Stimulated activated CD8-positive, alpha-beta memory T cell treated with anti-CD3 and anti-CD28 coated beads, Interleukin-12 subunit alpha, Interleukin-12 subunit beta, amount 100 ng/mL, for 1 hour (primary cell): ENCODE data around the gene TM2D1.
"Not testable (repeated sequence)": the region's sequence is repeated elsewhere in the genome, so short reads cannot be mapped to it uniquely, and the experiment has no call there.

Experiments used
- DNase-seq: peaks from one replicate; pipeline ENCODE4 v3.0.0-alpha.2; 2020; ENCODE audit warnings: low read depth

Gene TM2D1

DNA sequence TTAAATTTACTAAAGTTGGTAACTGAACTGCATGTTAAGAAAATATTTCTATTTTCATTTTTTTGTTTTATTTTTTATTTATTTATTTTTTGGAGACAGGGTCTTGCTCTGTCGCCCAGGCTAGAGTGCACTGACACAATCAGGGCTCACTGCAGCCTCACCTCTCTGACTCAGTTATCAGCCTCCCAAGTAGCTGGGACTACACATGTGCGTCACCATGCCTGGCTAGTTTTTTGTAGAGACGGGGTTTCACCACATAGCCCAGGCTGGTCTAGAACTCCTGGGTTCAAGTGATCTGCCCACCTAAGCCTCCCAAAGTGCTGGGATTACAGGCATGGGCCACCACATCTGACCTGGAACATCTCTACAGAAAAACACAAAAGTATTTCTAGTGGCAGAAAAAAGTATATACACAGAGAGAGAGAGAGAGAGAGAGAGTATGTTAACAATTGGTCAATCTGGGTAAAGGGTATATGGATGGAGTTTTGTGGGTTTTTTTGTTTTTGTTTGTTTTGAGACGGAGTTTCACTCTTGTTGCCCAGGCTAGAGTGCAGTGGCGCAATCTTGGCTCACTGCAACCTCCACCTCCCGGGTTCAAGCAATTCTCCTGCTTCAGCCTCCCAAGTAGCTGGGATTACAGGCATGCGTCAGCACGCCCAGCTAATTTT, 5.8 kb downstream of the TM2D1 start:
- not testable (repeated sequence) for DNase-seq

DNA sequence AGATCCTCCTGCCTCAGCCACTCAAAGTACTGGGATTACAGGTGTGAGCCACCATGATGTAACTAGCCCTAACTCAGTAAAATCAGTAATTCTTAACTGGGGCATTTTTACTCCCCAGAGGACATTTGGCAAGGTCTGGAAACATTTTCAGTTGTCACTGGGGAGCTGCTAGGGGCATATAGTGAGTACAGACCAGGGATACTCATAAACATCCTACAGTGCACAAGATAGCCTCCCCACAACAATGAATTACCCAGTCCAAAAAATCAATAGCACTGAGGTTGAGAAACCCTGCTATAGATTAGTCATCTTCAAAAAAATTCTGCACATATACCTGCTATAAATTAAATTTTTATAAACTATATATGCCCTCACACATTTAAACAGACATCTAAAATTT, 13.0 kb downstream of the TM2D1 start:
- DNase-seq, result no peak

DNA sequence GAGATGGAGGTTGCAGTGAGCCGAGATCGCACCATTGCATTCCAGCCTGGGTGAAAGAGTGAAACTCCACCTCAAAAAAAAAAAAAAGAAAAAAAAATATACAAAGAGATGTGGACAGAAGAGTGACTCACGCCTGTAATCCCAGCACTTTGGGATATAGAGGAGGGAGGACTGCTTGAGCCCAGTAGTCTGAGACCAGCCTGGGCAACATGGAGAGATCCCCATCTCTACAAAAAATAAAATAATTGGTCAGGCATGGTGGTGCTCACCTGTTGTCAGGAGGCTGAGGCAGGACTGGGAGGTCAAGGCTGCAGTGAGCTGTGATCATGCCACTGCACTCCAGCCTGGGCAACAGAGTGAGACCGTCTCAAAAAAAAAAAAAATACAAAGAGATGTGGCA, 13.7 kb downstream of the TM2D1 start:
- not testable (repeated sequence) for DNase-seq

DNA sequence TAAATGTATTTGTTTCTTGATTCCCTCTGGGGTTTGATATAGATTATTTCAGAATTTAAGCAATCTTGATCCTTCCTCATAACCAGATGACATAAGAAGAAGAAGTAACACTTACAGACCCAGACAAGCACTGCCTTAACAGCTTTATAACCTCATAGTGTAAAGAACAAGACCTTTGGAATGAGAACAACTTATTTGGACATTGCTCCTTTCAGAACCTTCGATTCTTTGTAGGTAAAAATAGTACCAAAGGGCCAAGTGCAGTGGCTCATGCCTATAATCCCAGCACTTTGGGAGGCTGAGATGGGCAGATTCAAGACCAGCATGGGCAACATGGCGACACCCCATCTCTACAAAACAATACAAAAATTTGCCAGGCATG, 15.0 kb downstream of the TM2D1 start:
- no peak for DNase-seq

DNA sequence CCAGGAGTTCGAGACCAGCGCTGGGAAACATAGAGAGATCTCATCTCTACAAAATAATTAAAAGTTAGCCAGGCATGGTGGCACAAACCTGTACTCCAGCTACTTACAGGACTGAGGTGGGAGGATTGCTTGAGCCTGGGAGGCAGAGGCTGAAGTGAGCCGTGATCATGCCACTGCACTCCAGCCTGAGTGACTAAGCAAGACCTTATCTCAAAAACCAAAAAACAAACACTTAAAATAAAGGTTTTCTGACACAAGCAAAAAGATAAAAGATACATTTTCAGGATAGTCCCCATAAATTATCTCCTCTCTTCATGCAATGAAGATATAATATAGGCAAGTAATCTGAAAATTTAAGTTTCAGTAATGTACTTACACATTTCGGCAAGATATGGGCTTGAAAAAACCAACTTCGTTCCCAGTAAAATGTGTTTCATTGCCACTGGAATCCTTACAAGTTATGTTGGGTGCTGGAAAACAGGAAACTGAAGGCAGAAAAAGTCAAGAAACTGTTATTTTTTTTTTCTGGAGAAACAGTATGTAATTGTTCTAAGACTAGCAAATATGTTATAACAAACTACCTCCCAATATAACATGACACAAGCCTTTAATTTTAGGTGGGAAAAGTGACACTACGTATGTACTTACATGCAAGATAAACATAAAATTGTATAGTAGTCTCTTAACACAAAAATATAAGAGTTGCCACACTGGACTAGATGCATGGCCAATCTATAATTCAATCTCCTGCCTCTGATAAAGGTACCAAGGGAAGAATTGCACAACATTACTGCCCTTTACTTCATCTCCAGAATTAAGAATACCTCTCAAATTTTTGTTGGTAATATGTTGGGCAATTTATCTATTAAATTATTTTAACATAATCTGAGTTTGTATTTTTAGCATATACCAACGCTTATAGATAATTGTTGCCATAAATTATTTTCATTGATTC, 15.7 kb downstream of the TM2D1 start:
- DNase-seq, result no peak

DNA sequence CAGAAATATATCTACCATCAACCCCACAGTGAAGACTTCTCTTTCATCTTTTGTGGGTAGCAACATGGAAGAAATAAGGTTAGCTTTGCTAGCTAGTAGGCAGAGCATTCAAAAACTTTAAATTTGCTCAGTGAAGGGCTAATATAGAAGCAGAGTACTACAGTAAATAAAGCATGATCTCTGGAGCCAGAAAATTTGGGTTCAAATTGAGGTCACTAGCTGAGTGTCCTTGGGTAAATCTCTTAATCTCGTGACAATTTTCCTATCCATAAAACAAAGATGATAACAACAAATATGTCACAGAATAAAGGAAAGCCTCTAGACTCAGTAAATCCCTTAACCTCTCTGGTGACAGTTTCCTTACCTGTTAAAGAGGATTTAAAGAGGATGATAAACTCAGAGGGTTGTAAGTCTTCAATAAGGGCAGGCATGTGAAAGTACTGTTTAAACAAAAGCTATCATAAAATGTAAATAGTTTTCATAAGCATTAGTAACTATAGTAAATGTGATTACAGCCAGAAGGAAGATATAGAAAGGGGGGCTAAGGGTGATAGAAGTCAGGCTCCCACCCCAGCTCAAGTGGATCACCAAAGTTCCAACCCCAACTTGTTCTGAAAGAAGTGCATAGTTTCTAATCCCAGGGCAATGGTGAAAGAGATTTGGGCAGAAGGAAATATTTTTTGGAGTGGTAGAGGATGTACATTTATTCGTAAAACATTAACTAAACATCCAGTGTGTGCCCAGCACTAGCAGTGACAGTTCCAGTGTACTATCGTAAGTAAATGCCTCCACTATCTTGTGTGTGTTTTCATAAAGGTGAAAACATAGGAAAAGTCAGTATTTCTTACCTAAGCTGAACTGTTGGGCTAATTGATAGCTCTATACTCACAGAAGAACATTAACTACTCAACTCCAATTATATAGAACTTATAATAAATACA, 24.8 kb downstream of the TM2D1 start:
- DNase-seq, result no peak

DNA sequence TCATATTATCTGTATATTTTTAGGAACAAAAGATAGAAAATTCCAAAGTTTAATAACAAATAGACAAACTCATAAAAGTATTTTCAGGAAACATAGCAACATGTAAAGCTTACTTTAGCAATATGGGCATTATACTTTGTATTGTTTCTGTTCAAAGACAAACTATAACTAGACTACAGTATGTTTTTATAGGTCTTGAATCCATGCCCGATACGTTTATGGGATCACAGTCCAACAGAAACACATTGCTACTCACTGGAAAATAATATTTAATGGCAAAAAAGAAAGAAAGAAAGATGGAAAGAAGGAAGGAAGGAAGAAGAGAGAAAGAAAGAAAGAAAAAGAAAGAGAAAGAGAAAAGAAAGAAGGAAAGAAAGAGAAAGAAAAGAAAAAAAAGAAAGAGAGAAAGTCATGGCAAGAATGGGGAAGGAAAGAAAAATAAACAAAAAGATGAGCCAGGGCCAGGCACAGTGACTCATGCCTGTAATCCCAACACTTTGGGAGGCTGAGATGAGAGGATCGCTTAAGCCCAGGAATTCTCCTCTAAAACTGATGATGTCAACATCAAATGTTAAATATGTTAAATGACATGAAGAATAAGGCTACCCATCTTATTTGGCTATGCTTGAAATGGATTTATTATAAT, 32.7 kb downstream of the TM2D1 start:
- DNase-seq, result no peak

DNA sequence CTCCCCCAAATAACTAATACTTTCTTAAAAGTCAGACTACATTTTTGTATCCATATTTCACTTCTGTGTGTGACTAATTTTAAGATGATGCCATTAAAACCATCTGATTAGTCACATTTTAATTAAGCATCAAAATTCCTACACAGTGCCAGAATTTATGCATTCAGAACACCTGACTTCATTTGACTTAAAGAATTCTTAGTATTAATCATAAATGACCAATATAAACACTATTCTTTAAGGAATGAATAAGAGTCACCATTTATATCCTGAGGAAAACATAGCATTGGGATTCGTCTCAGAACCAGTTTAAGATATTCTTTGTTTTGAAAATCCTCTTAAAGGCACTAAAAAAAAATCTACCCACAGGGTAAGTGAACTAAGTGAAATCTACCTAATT, 37.0 kb downstream of the TM2D1 start:
- no peak for DNase-seq

DNA sequence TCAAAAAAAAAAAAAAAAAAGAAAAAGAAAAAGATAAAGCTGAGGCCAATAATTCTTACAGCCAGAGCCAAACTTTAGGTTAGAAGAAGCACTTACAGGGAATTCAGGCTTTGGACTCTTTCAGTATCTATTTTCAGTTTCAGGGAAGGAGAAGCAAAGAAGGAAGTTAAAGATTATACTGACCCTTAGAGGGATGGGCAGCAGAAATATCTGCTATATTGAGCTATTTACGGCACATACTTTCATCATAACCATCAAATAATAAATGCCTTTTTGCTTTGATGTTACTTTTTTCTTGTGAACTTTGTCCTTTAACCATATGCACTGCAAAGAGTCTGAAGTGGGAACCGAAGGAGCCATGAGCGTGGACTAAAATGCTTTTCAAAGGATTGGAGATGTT, 42.0 kb downstream of the TM2D1 start:
- no peak for DNase-seq

DNA sequence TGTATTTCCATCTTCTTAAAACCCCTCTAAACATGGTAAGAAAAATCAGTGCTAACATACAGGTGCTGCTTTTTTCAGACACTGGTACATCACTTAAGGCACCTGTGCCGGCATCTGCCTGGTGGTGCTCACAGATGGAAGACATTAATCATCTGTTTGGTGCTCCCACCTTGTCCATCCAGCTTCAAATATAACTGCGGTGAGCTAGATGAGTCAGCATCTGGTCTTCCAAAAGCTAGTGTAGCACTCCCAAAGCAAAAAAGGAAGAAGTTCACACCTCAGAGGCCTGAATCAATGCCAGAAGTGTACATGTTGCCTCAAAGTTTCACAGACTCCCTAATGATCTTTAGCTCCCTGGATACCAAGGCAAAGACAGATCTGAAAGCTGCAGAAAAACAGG, 44.4 kb downstream of the TM2D1 start:
- no peak for DNase-seq

DNA sequence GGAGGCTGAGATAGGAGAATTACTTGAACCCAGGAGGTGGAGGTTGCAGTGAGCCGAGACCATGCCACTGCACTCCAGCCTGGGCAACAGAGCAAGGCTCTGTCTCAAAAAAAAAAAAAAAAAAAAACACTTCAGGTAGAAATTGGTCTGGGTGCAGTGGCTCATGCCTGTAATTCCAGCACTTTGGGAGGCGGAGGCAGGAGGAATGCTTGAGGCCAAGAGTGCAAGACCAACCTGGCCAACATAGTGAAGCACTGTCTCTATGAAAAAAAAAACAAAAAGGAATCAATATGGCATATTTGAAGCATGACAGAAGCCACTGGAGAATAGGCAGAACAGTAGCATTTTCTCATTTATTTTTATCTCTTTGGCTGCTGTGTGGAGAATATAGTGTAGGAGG, 48.1 kb downstream of the TM2D1 start:
- DNase-seq, result not testable (repeated sequence)

DNA sequence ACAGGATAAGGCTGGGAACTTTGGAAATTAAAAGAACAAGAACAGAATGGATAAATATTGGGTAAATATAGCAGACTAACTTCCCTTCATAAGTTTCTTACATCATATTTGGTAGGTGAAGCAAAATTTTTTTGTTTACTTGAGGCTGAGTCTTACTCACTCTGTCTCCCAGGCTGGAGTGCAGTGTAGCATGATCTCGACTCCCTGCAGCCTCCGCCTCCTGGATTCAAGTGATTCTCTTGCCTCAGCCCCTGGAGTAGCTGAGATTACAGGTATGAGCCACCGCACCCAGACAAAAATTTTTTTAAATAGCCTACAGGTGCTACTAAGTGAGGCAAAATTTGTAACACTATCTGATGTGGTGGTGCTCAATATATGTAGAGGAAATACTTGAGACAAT, 50.7 kb downstream of the TM2D1 start:
- no peak for DNase-seq

DNA sequence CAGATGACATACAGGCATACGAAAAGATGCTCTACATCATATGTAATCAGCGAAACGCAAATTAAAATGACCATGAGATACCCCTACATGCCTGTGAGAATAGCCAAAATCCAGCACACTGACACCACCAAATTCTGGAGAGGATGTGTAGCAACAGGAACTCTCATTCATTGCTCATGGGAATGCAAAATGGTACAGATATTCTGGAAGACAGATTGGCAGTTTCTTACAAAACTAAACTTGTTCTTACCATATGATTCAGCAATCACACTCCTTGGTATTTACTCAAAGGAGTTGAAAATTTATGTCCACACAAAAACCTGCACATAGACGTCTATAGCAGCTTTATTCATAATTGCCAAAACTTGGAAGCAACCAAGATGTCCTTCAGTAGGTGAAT, 52.6 kb downstream of the TM2D1 start:
- no peak for DNase-seq

DNA sequence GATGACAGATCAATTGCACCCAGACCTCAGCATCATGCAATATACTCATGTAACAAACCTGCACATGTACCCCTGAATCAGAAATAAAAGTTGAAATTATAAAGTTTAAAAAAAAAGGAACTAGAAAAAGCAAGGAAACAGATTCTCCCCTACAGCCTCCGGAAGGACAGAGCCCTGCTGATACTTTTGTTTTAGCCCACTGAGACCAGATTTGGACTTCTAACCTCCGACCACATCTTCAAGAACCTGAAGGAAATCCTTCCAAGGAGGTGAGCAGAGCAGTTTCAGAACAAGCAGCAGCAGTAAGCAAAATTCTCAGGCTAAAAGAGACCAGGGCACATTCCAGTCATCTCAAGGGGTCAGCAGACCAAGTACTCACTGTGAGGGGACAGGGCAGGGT, 54.5 kb downstream of the TM2D1 start:
- no peak for DNase-seq

DNA sequence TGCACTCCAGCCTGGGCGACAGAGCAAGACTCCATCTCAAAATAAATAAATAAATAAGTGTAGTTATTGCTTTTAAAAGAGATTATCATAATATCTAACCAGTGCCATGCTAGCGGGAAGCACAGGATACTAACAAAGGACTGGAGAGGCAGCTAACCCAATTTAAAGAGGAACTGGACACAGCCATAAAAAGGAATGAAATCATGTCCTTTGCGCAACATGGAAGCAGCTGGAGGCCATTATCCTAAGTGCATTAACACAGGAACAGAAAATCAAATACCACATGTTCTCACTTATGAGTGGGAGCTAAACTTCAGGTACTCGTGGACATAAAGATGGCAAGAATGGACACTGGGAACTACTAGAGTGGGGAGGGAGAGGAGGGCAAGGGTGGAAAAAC, 54.9 kb downstream of the TM2D1 start:
- no peak for DNase-seq

DNA sequence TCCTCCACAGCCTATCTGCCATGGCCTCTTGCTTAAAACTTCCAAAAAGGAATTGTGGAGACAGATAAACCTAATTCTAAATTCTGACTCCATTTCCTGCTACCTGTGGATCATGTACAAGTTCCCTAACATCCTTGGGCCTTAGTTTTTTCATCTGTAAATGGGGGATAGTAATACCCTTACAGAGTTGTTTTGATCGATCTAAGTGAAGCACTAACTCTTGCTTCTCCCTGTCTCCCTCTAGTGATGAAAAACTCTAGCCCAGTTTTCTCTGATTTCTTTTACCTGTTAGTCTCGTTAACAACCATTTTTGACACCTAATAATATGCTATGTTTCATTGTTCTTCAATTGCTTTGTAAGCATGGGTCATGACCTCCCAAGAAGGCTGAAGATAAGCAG, 65.9 kb downstream of the TM2D1 start:
- DNase-seq, result no peak

DNA sequence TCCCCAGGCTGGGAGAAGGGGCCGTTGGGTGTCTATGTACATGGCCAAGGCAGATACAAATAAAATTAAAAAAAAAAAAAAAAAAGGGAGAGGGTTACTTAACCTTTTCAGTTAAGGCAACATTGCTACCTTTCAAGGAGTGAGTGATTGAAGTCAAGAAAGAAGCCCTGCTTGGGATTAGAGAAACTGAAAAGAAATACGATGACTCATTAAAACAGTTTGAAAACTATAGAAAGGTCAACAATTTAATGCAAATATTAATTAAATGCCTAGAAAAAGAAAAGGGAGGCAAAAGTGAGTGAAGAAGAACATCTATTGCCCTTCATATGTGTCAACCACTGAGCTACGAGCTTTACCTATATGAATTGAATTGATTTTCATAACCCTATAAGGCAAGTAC, 69.5 kb downstream of the TM2D1 start:
- DNase-seq, result no peak

DNA sequence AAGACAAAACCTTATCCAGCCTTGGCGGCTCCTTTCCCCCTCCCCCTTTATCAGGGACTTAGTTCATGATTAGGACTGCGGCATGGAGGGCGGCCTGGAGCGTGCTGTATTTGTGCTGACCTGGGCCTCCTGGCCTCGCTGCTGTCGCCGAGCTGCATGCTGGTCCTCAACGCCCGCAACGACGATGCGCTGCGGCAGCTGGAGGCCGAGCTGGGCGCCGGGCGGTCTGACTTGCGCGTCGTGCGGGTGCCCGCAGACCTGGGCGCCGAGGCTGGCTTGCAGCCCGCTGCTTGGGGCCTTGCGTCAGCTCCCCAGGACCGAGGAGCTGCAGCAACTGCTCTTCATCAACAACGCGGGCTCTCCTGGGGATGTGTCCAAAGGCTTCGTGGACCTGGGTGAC, 70.9 kb downstream of the TM2D1 start:
- DNase-seq, result no peak

DNA sequence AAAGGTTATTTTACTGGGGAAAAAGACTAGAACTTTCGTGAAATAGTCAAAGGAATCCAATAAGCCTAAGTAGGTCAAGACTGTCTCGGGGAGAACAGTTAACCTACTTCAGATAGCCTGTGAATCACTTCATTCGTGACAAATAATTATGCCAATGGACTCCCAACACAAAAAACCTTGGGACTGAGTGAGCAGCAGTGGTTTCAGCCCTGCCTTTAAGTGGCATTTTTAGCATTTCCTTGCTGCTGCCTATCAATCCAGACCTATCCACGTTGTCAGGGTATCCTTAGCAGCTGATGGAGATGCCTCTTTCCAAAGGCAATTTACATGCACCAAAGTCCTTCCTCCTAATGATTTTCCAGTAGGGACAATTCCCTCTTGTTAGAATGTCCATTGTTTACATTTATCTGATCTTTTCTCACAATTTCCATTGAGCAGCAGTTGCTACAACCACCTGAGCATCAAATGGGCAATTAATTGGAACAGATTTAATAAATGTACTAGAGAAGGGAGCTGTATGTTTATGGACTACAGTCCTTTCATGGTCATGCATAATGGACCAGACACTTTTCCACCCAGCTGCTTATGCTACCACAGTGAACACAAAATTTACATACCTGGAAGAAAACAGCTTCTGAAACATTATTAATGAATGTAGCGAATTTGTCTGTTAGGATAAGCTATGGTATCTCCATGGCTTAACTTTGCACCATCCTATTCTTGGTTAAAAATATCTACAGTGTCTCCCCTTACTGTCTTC, 75.8 kb downstream of the TM2D1 start:
- no peak for DNase-seq

DNA sequence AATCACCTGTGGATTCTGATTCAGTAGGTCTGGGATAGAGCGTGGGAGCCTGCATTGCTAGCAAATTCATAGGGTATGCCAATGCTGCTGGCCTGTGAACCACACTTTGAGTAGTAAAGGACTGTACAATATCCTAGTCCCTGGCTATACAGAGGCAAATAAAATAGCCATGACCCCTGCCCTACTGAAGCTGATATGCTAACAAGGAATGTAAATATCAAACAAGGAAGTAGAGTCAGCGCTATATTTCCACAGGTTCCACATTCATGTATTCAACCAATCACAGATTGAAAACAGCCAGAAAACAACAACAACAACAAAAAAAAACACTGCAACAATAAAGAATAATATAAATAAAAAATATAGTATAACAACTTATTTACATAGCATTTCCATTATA, 77.8 kb downstream of the TM2D1 start:
- DNase-seq, result no peak

DNA sequence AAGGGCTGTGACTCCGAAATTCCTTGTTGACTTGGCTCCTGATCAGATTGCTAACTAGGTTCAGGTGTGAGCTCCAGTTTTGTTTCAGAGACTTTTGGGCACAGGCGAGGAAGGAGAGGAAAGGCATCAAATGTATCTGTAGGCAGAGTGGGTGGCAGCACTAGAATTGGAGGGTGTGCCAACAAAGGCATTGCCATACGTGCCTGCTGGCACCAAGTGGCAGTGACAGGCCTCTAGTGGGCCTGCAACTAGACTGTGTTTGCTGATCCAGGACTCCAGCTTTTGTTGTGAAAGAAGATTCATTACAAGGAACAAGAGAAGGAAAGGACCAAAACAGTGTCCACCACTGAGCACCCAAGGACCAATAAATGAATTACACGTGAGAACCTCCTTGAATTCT, 79.5 kb downstream of the TM2D1 start:
- DNase-seq, result no peak
